ENCODE data around the gene AFDN. TPM values are rescaled to one million over a fixed set of nuclear protein-coding genes. Genes with fewer than 3 reads are reported as not detected.

AFDN gene
- total RNA-seq, 1 experiment from 2014 or later = 108 TPM

DNA sequence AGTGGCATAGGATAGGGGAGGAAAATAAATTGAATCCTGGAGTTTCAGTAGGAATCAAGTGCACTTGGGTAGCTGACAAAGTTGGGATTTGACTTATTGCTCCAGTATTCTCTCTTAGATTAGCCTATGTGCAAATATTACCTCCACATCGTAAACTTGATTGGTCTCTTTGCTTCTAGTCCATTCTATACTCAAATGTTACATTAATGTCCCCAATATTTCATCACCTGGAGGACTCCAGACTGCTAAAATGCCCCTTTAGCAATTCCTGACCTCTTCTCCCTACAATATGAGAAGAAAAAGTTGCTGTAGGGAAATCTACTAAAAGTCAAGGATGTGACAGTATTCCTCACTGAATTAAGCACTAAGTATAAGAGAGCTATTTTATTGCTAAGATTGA lies 16.3 kb downstream of the AFDN start:
- no peak for TF ChIP-seq EZH2 (IDR thresholded peaks at IDR 0.05; ENCODE audit: low read depth)
- TF ChIP-seq, protein P1, sequence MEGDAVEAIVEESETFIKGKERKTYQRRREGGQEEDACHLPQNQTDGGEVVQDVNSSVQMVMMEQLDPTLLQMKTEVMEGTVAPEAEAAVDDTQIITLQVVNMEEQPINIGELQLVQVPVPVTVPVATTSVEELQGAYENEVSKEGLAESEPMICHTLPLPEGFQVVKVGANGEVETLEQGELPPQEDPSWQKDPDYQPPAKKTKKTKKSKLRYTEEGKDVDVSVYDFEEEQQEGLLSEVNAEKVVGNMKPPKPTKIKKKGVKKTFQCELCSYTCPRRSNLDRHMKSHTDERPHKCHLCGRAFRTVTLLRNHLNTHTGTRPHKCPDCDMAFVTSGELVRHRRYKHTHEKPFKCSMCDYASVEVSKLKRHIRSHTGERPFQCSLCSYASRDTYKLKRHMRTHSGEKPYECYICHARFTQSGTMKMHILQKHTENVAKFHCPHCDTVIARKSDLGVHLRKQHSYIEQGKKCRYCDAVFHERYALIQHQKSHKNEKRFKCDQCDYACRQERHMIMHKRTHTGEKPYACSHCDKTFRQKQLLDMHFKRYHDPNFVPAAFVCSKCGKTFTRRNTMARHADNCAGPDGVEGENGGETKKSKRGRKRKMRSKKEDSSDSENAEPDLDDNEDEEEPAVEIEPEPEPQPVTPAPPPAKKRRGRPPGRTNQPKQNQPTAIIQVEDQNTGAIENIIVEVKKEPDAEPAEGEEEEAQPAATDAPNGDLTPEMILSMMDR (conservative IDR thresholded peaks at IDR 0.05) = no peak
- Histone ChIP-seq H4K20me1 (ENCODE audit: insufficient read depth) (peaks cover 17% of the 10 kb centered on the region), H3K27ac (no peak overlapping the region), H3K4me2 (no peak overlapping the region), H3K4me1 (replicated peaks; ENCODE audit: insufficient read depth) (0 out of 2 replicates have a peak, but pooled peaks cover 16% of the 10 kb centered on the region), H3K36me3 (ENCODE audit: low read depth) (no peaks in the 10 kb centered on the region), H2AFZ (no peak overlapping the region), H3K4me3 (no peak overlapping the region), H3K27me3 (ENCODE audit: insufficient read depth, low read depth) (no peaks in the 10 kb centered on the region), H3K79me2 (ENCODE audit: low read depth) (peaks cover 97% of the 10 kb centered on the region), H3K9me3 (ENCODE audit: insufficient read depth, low read depth) (no peaks in the 10 kb centered on the region), H3F3A (ENCODE audit: insufficient read depth, low read depth) (no peaks in the 10 kb centered on the region), H3K9me2 (ENCODE audit: insufficient read depth) (no peaks in the 10 kb centered on the region)
- CTCF ChIA-PET = no interaction called here
- BruUV-seq (replicated peaks) = no TSS peak
- POLR2A ChIA-PET (ENCODE audit: unreplicated experiment) = no interaction called here
- intact Hi-C loops (cut with micrococcal nuclease; ENCODE audit: unreplicated experiment) = no loop called here
- DNase-seq = no peak

DNA sequence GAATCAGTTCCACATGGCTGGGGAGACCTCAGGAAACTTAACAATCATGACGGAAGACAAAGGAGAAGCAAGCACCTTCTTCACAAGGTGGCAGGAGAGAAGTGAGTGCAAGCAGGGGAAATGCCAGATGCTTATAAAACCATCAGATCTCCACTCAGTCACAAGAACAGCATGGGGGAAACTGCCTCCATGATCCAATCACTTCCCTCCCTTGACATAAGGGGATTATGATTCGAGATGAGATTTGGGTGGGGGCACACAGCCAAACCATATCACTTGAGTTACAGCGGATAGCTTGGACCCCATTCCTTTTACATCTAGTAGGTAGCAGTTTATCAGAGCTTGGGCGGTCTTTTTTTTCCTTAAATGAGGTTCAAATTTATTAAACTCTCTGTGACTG lies 19.1 kb downstream of the AFDN start:
- Histone ChIP-seq H4K20me1 (ENCODE audit: insufficient read depth) (peaks cover 4% of the 10 kb centered on the region; the same call in 1 of the 2 replicates), H3K4me2 (no peak overlapping the region), H3K9me3 (ENCODE audit: insufficient read depth, low read depth) (no peaks in the 10 kb centered on the region), H3K36me3 (ENCODE audit: low read depth) (no peaks in the 10 kb centered on the region), H3K4me1 (replicated peaks; ENCODE audit: insufficient read depth) (peaks cover 38% of the 10 kb centered on the region), H3K4me3 (no peak overlapping the region), H3K9me2 (ENCODE audit: insufficient read depth) (no peaks in the 10 kb centered on the region), H3K79me2 (ENCODE audit: low read depth) (peaks cover 94% of the 10 kb centered on the region), H3F3A (ENCODE audit: insufficient read depth, low read depth) (peaks cover 17% of the 10 kb centered on the region), H3K27me3 (ENCODE audit: insufficient read depth, low read depth) (no peaks in the 10 kb centered on the region), H2AFZ (no peak overlapping the region), H3K27ac (no peak overlapping the region)
- intact Hi-C loops (cut with micrococcal nuclease; ENCODE audit: unreplicated experiment) = no loop called here
- TF ChIP-seq, protein P1 (conservative IDR thresholded peaks at IDR 0.05) = no peak
- TF ChIP-seq EZH2 (IDR thresholded peaks at IDR 0.05; ENCODE audit: low read depth) = no peak
- ChIA-PET CTCF (no interaction called here), POLR2A (ENCODE audit: unreplicated experiment) (no interaction called here)
- no peak for DNase-seq
- BruUV-seq (replicated peaks) = no TSS peak

DNA sequence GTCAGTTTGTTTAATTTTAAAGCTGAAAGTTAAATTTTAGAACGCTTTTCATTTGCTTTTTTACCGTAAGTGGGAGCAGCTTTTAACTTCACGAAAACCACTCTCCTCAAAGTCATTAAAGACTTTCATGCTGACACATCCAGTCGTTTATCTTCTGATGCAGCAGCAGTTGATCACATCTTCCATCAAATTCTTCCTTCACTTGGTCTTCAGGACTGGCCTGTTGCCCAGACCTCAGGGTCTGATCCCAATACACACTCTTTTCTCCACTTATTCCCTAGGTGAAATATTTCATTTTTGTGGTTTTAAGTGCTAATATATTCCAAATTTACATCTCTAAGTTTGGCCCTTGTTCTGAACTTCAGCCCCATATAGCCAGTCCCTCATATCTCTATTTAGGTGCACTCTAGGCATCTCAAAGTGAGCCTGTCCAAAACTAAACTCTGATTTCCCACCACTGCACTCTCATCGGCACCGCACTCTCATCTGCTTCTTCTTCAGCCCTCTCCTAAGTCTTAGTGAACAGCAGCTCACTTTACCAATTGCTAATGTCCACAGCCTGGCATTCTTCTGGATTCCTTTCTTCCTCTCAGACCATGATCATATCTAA lies 20.4 kb downstream of the AFDN start:
- Histone ChIP-seq H3K79me2 (ENCODE audit: low read depth) (peaks cover 94% of the 10 kb centered on the region), H3K9me2 (ENCODE audit: insufficient read depth) (no peaks in the 10 kb centered on the region), H3F3A (ENCODE audit: insufficient read depth, low read depth) (peaks cover 17% of the 10 kb centered on the region), H4K20me1 (ENCODE audit: insufficient read depth) (no peaks in the 10 kb centered on the region), H3K4me3 (no peak overlapping the region), H3K36me3 (ENCODE audit: low read depth) (no peaks in the 10 kb centered on the region), H3K9me3 (ENCODE audit: insufficient read depth, low read depth) (no peaks in the 10 kb centered on the region), H3K4me1 (replicated peaks; ENCODE audit: insufficient read depth) (peaks cover 38% of the 10 kb centered on the region), H2AFZ (no peak overlapping the region), H3K27ac (peak overlapping the region; percentile 21; the same call in 1 of the 2 replicates), H3K4me2 (no peak overlapping the region), H3K27me3 (ENCODE audit: insufficient read depth, low read depth) (no peaks in the 10 kb centered on the region)
- no peak for DNase-seq
- intact Hi-C loops (cut with micrococcal nuclease; ENCODE audit: unreplicated experiment) = no loop called here
- TF ChIP-seq, protein P1 (conservative IDR thresholded peaks at IDR 0.05) = no peak
- no peak for TF ChIP-seq EZH2 (IDR thresholded peaks at IDR 0.05; ENCODE audit: low read depth)
- ChIA-PET CTCF (no interaction called here), POLR2A (ENCODE audit: unreplicated experiment) (no interaction called here)
- no TSS peak for BruUV-seq (replicated peaks)

Data from PC-9 (cell line).